Pancreas (tissue), 10 donors: ENCODE results near the gene CHCHD5. TPM values are rescaled to one million over a fixed set of nuclear protein-coding genes. Genes with fewer than 3 reads are reported as not detected.
"Not testable (repeated sequence)": the region's sequence is repeated elsewhere in the genome, so short reads cannot be mapped to it uniquely, and the experiment has no call there.

Experiments
- ATAC-seq, 4 donors: fragments of 200-7000 bp; cut with Tn5 transposase; one replicate each; pipeline versions ENCODE4 v1.8.0 to v1.9.1; 2020; ENCODE audit warnings: mild to moderate bottlenecking in 4 of 4, moderate library complexity in 4 of 4
- DNase-seq, 6 donors: peaks; one replicate each; pipeline ENCODE4 v3.0.0-alpha.2; 2020
- FAIRE-seq: peaks from 2 replicates; lab custom pipeline; 2012; peaks lifted over from hg19 to GRCh38; lab: Jason Lieb, UNC
- H3K27ac ChIP-seq, 4 donors: fragments of 200-600 bp; sonication (generic); 1 replicate in 3 of 4; 2 replicates in 1 of 4; pipeline versions ENCODE4 v1.5.0 to v1.8.0; 2020
- H3K27me3 ChIP-seq, 4 donors: fragments of 200-600 bp; one replicate each; pipeline ENCODE4 v1.8.0; 2021
- H3K36me3 ChIP-seq, 3 donors: fragments of 200-600 bp; sonication (generic) in 1 of 3; one replicate each; pipeline versions ENCODE4 v1.5.0 to v1.8.0; 2020 to 2021
- H3K4me1 ChIP-seq, 3 donors: fragments of 200-600 bp; one replicate each; pipeline ENCODE4 v1.8.0; 2021
- H3K4me3 ChIP-seq, 4 donors: fragments of 200-600 bp; sonication (generic) in 2 of 4; one replicate each; pipeline versions ENCODE4 v1.5.0 to v1.8.0; 2020 to 2021
- H3K9me3 ChIP-seq, 4 donors: fragments of 200-600 bp; one replicate each; pipeline ENCODE4 v1.8.0; 2021
- WGBS, 2 donors: extraction: QIAGEN DNeasy Blood & Tissue Kit; methylation state at CpG; one replicate each; pipeline ENCODE4 v1.1.7; 2013; 5-methylcytosine and 5-hydroxymethylcytosine counted together
- intact Hi-C, 3 donors: fragments of 100-400 bp; cut with DNase I; formaldehyde crosslinking; loops; one replicate each; pipeline versions ENCODE4 v1.11.1 to v1.14.2; 2022
- polyA plus RNA-seq, 2 donors: library from polyadenylated mRNA; stranded (reverse); fragments of 200-250 nt; gene quantifications; one replicate each; pipeline ENCODE4 v1.2.3, GENCODE V29; 2013
- total RNA-seq, 6 donors: library from RNA; stranded (reverse); fragmentation: NEBNext Ultra II Directional in 4 of 6; extraction: Animal tissue kit (Norgen Biotek cat#: 25700) in 4 of 6; gene quantifications; one replicate each; pipeline versions ENCODE4 v1.2.1 to v1.2.4, GENCODE V29; 2021 to 2023
- TF ChIP-seq, protein P1 (sequence below), 4 donors: fragments of 200-600 bp; sonication (generic) in 3 of 4; IDR thresholded peaks; one replicate each; pipeline versions ENCODE4 v1.5.0 to v1.8.0; 2021; ENCODE audit warnings: antibody characterized with exemption in 4 of 4
- donor health status: healthy with polysubstance abuse.
- donor health status: DM: no; HTN: no; CAD: no; lungs with moderate emphysema.
- donor health status: DM: no; HTN: no; CAD: no.
- donor health status: control.
- donor health status: control.
- donor health status: Bipolar disorder and iron deficiency.
- donor health status: DM: yes; HTN: yes; CAD: no.
- donor health status: DM: no; HTN: no; CAD: no.
- donor health status: DM: no; HTN: no; CAD: no.
- donor health status: DM: yes; HTN: yes; CAD: no.

The CHCHD5 gene
- total and polyA plus RNA-seq, 8 donors: 17.2 to 36.4 (median 27.3) TPM

- WGBS, 2 donors: 76 to 78% methylated on average over 13 of the region's 13 CpGs
- DNase-seq (no peak), ATAC-seq (no peak), FAIRE-seq (no peak)
- H3K4me1 ChIP-seq: no peaks in the 10 kb centered on the region
- TF ChIP-seq, protein P1, sequence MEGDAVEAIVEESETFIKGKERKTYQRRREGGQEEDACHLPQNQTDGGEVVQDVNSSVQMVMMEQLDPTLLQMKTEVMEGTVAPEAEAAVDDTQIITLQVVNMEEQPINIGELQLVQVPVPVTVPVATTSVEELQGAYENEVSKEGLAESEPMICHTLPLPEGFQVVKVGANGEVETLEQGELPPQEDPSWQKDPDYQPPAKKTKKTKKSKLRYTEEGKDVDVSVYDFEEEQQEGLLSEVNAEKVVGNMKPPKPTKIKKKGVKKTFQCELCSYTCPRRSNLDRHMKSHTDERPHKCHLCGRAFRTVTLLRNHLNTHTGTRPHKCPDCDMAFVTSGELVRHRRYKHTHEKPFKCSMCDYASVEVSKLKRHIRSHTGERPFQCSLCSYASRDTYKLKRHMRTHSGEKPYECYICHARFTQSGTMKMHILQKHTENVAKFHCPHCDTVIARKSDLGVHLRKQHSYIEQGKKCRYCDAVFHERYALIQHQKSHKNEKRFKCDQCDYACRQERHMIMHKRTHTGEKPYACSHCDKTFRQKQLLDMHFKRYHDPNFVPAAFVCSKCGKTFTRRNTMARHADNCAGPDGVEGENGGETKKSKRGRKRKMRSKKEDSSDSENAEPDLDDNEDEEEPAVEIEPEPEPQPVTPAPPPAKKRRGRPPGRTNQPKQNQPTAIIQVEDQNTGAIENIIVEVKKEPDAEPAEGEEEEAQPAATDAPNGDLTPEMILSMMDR (IDR thresholded peaks at IDR 0.05): no peak
- no peak overlapping the region for H3K27ac ChIP-seq
- H3K36me3 ChIP-seq: no peaks in the 10 kb centered on the region
- no peaks in the 10 kb centered on the region for H3K27me3 ChIP-seq
- no peaks in the 10 kb centered on the region for H3K9me3 ChIP-seq
- no peak overlapping the region for H3K4me3 ChIP-seq
- intact Hi-C loops: no loop called here
Measured at GRCh38 chr2:112614201-112614840, 29.9 kb downstream of the CHCHD5 start.

DNA sequence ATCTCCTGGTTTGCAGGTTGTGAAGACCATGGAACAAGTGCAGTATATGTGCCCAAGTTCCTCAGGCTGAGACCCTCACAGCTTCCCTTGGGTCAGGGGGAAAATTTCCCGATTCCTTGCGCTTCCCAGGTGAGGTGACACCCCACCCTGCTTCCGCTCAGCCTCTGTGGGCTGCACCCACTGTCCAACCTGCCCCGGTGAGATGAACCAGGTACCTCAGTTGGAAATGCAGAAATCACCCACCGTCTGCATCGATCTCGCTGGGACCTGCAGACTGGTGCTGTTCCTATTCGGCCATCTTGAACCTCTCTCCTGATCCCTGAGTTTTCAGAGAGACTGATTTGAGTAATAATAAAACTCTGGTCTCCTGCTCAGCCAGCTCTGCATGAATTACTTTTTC, 30.6 kb downstream of the CHCHD5 start:
- Histone ChIP-seq H3K9me3 (no peaks in the 10 kb centered on the region), H3K4me1 (no peaks in the 10 kb centered on the region), H3K27me3 (no peaks in the 10 kb centered on the region), H3K4me3 (no peak overlapping the region), H3K36me3 (no peaks in the 10 kb centered on the region), H3K27ac (no peak overlapping the region)
- FAIRE-seq (no peak), DNase-seq (no peak), ATAC-seq (no peak)
- WGBS, 2 donors: 91 to 97% methylated on average over 8 of the region's 8 CpGs
- intact Hi-C loops: no loop called here
- TF ChIP-seq, protein P1 (IDR thresholded peaks at IDR 0.05): no peak

- DNase-seq, H3K9me3 ChIP-seq, H3K27me3 ChIP-seq, H3K4me3 ChIP-seq, H3K36me3 ChIP-seq, H3K4me1 ChIP-seq, ATAC-seq, H3K27ac ChIP-seq, FAIRE-seq, intact Hi-C loops: not testable (repeated sequence)
- 91 to 92% methylated on average over 2 of the region's 2 CpGs for WGBS, 2 donors
Measured at GRCh38 chr2:112615798-112616197, 31.4 kb downstream of the CHCHD5 start.

- intact Hi-C loops: no loop called here
- H3K27me3 ChIP-seq: no peaks in the 10 kb centered on the region
- no peak for DNase-seq
- H3K36me3 ChIP-seq: no peaks in the 10 kb centered on the region
- WGBS, 2 donors: 80 to 94% methylated on average over 2 to 6 of the region's 6 CpGs
- no peak overlapping the region for H3K27ac ChIP-seq
- TF ChIP-seq, protein P1 (IDR thresholded peaks at IDR 0.05): no peak
- no peak for FAIRE-seq
- no peaks in the 10 kb centered on the region for H3K9me3 ChIP-seq
- H3K4me3 ChIP-seq: no peak overlapping the region
- no peak for ATAC-seq
- H3K4me1 ChIP-seq: no peaks in the 10 kb centered on the region
Measured at GRCh38 chr2:112618383-112618782, 34.0 kb downstream of the CHCHD5 start.

DNA sequence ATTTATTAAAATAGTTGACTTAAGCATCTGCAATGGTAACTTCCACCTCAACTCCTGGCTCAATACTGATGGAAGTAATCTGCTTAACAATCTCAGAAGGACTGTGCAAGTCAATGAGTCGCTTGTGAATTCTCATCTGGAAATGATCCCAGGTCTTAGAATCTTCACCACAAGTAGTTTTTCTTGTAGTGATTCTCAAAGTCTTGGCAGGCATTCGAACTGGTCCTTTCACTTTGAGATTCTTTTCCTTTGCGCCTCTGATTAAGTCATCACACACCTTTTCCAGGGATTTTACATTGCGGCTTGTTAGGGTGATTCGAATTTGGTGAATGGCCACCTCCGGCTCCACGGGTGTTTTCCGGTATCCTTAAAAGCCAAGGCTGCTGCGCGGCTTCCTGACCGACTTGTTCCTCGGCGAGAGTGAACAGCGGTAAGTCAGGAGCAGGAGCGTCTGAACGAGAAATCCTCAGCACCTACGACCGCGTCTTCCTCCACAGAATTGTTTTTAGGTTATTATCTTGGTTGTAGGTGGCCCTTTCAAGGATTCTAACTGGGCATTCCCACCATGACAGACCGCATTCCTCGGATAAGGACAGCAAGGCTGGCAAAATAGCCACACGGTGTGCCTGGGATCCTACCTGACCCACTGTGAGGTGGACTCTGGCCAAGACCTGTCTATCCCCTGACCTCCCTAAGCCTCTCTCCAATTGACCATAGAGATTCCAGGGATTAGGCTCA, 37.5 kb downstream of the CHCHD5 start:
- Histone ChIP-seq H3K9me3 (no peaks in the 10 kb centered on the region), H3K4me1 (no peaks in the 10 kb centered on the region), H3K36me3 (no peaks in the 10 kb centered on the region), H3K27me3 (no peaks in the 10 kb centered on the region), H3K4me3 (no peak overlapping the region), H3K27ac (no peak overlapping the region)
- no peak for ATAC-seq
- intact Hi-C loops: loop anchor here in 1 of 3 donors (5.0 to 10.0 kb wide), 2 partner anchors 73 to 105 kb away; no protein-coding TSS in a partner anchor
- FAIRE-seq: no peak
- TF ChIP-seq, protein P1 (IDR thresholded peaks at IDR 0.05): no peak
- peak in 1 of 6 donors; percentile 38 for DNase-seq
- WGBS, 2 donors: 78 to 81% methylated on average over 22 of the region's 22 CpGs
